PFSK-1 (cell line): ENCODE measurements around the gene CLDN8.

Experiments used
- REST ChIP-seq, 2 experiments: IDR thresholded peaks; 2 replicates each; pipeline versions ENCODE4 v1.6.1 to v1.8.0; 2011 to 2012; ENCODE audit warnings: low read depth in 2 of 2, low read length in 2 of 2, control low read depth in 1 of 2, inconsistent platforms in 1 of 2, mild to moderate bottlenecking in 1 of 2, moderate library complexity in 1 of 2; ENCODE audit not compliant: insufficient read depth in 1 of 2
- SIN3A ChIP-seq: IDR thresholded peaks from 2 replicates; pipeline ENCODE4 v1.6.1; 2012; ENCODE audit warnings: mild to moderate bottlenecking, low read length, moderate library complexity, borderline replicate concordance; ENCODE audit not compliant: insufficient read depth
- TAF1 ChIP-seq: IDR thresholded peaks from 2 replicates; pipeline ENCODE4 v1.6.1; 2012; ENCODE audit warnings: low read length, control low read depth, borderline replicate concordance; ENCODE audit not compliant: insufficient read depth

GRCh38 chr21:30211071-30211470 lies 4.8 kb downstream of the CLDN8 start:
- no peak for TF ChIP-seq SIN3A
- no peak for TF ChIP-seq REST (IDR thresholded peaks at IDR 0.05; ENCODE audit: insufficient read depth in 1 of 2, low read depth in 2 of 2, low read length in 2 of 2)
- TF ChIP-seq TAF1, result no peak
